Cardiac fibroblast (primary cell): ENCODE measurements around the gene EFL1.
A peak's percentile ranks its signal among the peaks of the same experiment; 100 is the strongest.
"Not testable (repeated sequence)": the region's sequence is repeated elsewhere in the genome, so short reads cannot be mapped to it uniquely, and the experiment has no call there.

Experiments used
- DNase-seq, 2 donors: peaks; one replicate each; pipeline versions ENCODE4 v3.0.0 to v3.0.0-alpha.2; 2010; ENCODE audit warnings: low read depth in 2 of 2
- H3K4me3 ChIP-seq, 2 donors: replicated peaks in 1 of 2; 1 replicate in 1 of 2; 2 replicates in 1 of 2; pipeline ENCODE4 v1.5.1; 2011; ENCODE audit warnings: low read depth in 2 of 2, low read length in 2 of 2, mild to moderate bottlenecking in 2 of 2, moderate library complexity in 1 of 2
- CTCF ChIP-seq: IDR thresholded peaks from one replicate; pipeline ENCODE4 v1.5.1; 2011; ENCODE audit warnings: low read depth, mild to moderate bottlenecking, low read length, inconsistent platforms

Gene EFL1

DNA sequence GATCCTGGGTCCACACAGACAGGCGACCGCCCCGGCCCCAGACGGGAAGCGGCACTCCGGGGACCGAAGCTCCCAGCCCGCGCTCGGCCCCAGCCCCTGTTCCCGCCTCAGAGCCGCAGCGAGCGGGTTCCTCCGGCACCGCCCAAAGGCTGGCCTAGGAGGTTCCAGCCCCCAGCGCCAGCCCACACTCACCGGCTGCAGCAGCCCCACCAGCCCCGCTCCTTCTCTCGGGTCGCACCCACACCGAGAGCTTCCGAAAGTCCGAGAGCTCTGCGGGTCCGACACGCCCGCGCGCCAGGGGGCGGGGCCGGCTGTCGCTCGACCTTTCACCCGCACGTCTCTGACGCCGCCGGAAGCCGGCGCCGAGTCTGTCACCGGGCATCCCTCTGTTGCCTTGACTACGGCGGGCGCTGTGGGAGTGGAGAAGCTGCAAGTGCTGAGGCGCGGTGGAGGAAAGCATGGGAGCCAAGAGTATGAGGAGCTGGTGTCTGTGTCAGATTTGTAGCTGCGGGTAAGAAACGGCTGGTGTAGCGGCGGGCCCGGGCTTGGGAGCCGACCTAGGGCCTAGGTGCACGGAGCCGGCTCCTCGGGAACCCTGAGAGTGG, at the start of gene EFL1, which contains the start of gene SAXO2:
EFL1 (minus strand) TSS at position 313 of the 605 bp plus-strand sequence. CDS start 956 bp downstream, outside the sequence.
SAXO2 (plus strand) TSS at position 397 of the 605 bp plus-strand sequence; CDS start at position 459, 62 bp downstream.
- H3K4me3 ChIP-seq = peak within 1 kb of the TSS; percentile 76 to 89
- peak; percentile 89 to 90 for DNase-seq
- TF ChIP-seq CTCF = no peak

DNA sequence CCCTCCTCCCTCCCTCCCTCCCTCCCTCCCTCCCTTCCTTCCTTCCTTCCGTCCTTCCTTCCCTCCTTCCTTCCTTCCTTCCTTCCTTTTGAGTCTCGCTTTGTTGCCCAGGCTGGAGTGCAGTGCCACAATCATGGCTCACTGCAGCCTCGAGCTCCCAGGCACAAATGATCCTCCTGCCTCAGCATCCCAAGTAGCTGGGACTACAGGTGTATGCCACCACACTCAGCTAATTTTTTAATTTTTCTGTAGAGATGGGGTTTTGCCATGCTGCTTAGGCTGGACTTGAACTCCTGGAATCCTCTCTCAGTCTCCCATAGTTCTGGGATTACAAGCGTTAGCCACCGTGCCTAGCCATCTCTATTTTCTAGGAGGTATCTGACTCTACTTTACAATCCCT, 48.8 kb upstream of the EFL1 start:
- not testable (repeated sequence) for H3K4me3 ChIP-seq, DNase-seq

DNA sequence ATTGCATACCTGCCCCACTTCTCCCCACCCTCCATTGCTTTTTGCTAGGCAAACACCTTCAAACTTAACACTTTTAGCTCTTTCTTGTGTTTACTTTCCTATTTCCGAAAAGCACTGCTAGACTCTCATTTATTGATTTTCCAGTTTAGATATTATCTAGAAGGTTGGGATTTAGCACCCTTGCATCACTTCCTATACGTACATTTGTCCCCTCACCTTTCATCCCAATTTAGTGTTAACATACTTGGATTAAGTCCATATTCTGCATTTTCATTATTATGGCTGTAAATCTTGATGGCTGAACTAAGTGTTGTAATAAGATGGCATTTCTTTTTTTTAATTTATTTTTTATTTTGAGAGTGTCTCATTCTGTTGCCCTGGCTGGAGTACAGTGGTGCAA, 47.3 kb upstream of the EFL1 start:
- TF ChIP-seq CTCF = no peak
- no peak for DNase-seq
- no peak overlapping the region for H3K4me3 ChIP-seq

DNA sequence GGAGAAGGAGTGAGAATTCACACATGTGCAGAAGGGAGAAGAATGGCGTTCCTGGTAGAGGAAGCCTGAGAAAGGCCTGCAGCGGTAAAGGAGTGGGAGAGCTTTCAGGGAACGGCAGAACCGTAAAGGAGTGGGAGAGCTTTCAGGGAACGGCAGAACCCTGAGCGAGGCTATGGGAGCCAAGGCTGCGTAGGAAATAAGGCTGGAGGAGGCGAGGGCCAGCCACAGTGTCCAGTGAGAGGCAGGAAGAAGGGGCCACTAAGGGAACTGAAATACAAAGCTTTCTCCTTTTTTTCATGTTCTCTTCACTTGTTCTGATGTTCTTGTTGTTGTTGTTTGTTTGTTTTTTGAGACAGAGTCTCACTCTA, 45.2 kb upstream of the EFL1 start:
- no peak for DNase-seq
- no peak for TF ChIP-seq CTCF
- no peak overlapping the region for H3K4me3 ChIP-seq

- no peak for DNase-seq
- no peak overlapping the region for H3K4me3 ChIP-seq
- TF ChIP-seq CTCF = no peak
These were observed 44.5 kb upstream of the EFL1 start for GRCh38 chr15:82306791-82307713.

DNA sequence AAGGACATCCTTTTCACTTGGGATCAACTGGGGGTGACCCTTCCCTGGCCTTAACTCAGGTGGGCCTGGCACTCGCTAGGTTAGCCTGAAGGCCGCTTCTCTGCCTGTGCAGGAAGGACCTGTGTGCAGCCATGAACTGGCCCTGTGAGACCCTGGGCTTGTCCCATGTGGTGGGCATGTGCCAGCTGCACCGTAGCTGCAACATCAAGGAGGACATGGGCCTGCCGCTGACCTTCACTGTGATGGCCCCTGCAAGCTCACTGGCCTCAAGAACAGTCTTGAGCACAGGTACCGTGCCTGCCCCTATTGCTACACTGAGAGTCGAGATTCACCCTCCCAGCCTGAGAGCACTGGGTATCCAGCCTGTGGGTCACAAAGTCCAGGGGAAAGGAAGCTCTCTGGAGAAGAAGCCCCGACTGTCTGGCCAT, 43.1 kb upstream of the EFL1 start:
- TF ChIP-seq CTCF = no peak
- no peak for DNase-seq
- no peak overlapping the region for H3K4me3 ChIP-seq

DNA sequence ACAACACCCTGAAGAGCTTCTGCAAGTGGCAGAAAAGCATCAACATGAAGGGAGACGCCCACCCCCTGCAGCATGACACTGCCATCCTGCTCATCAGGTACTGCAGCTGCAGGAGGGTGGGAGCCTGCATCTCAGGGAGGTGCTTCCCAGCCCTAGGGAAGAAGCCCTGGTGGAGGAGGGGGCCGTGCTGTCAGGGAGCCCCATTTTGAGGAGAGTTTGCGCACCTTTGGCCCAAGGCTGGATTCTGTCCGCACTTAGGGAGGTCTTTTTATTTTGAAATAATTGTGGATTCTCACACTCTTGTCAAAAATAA, 42.2 kb upstream of the EFL1 start:
- no peak for DNase-seq
- no peak for TF ChIP-seq CTCF
- no peak overlapping the region for H3K4me3 ChIP-seq
